Left ventricle myocardium inferior (tissue), 1 donor: ENCODE measurements around the gene EDEM1. TPM values are rescaled to one million over a fixed set of nuclear protein-coding genes. Genes with fewer than 3 reads are reported as not detected.
"Not testable (repeated sequence)": the region's sequence is repeated elsewhere in the genome, so short reads cannot be mapped to it uniquely, and the experiment has no call there.

Experiments
- DNase-seq: peaks from one replicate; pipeline ENCODE4 v3.0.0-alpha.2; 2020
- H3K27ac ChIP-seq: fragments of 200-600 bp; replicated peaks from 2 replicates; pipeline ENCODE4 v1.8.0; 2021
- H3K27me3 ChIP-seq: fragments of 200-600 bp; 2 replicates; pipeline ENCODE4 v1.8.0; 2021; ENCODE audit warnings: low read depth
- H3K36me3 ChIP-seq: fragments of 200-600 bp; 2 replicates; pipeline ENCODE4 v1.8.0; 2021
- H3K4me1 ChIP-seq: fragments of 200-600 bp; 2 replicates; pipeline ENCODE4 v1.8.0; 2021
- H3K4me3 ChIP-seq: fragments of 200-600 bp; 2 replicates; pipeline ENCODE4 v1.8.0; 2021; ENCODE audit warnings: mild to moderate bottlenecking, moderate library complexity
- H3K9me3 ChIP-seq: fragments of 200-600 bp; replicated peaks from 2 replicates; pipeline ENCODE4 v1.8.0; 2021
- intact Hi-C: fragments of 100-400 bp; cut with micrococcal nuclease; formaldehyde crosslinking; loops from one replicate; pipeline ENCODE4 v1.11.0; 2022
- total RNA-seq: library from RNA; stranded (reverse); fragmentation: NEBNext Ultra II Directional; extraction: Animal tissue kit (Norgen Biotek cat#: 25700); gene quantifications from one replicate; pipeline ENCODE4 v1.2.1, GENCODE V29; 2021
- TF ChIP-seq, protein P1 (sequence below): fragments of 200-600 bp; IDR thresholded peaks from 2 replicates; pipeline ENCODE4 v1.8.0; 2021; ENCODE audit warnings: antibody characterized with exemption, mild to moderate bottlenecking, borderline replicate concordance
- donor health status: DM: no; HTN: yes; CAD: no; lungs with severe emphysema.

Gene EDEM1
- total RNA-seq, 1 donor from 2014 or later, result 7.9 TPM

DNA sequence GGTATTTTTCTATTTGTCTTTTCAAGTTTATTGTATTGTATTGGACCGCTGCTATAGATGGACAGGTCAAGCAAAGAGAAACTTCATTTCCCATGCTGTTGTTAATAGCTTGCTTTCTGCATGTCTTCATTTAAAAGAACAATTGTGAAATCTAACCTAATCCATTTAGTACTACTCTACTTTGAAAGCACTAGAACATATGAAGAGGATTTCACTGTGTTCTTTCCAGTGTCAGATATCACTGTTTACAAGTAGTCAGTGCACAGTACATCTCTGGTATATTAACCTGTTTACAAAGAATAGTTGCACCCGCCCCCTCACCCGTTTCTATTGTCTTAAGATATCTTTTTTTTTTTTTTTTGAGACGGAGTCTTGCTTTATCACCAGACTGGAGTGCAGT lies 21.8 kb upstream of the EDEM1 start:
- intact Hi-C loops, result no loop called here
- H3K9me3 ChIP-seq, result no peaks in the 10 kb centered on the region
- H3K4me1 ChIP-seq, result peaks cover 63% of the 10 kb centered on the region
- H3K4me3 ChIP-seq, result no peak overlapping the region
- H3K36me3 ChIP-seq, result peaks cover 4% of the 10 kb centered on the region
- no peak overlapping the region for H3K27ac ChIP-seq
- TF ChIP-seq, protein P1, sequence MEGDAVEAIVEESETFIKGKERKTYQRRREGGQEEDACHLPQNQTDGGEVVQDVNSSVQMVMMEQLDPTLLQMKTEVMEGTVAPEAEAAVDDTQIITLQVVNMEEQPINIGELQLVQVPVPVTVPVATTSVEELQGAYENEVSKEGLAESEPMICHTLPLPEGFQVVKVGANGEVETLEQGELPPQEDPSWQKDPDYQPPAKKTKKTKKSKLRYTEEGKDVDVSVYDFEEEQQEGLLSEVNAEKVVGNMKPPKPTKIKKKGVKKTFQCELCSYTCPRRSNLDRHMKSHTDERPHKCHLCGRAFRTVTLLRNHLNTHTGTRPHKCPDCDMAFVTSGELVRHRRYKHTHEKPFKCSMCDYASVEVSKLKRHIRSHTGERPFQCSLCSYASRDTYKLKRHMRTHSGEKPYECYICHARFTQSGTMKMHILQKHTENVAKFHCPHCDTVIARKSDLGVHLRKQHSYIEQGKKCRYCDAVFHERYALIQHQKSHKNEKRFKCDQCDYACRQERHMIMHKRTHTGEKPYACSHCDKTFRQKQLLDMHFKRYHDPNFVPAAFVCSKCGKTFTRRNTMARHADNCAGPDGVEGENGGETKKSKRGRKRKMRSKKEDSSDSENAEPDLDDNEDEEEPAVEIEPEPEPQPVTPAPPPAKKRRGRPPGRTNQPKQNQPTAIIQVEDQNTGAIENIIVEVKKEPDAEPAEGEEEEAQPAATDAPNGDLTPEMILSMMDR, result no peak
- DNase-seq, result no peak
- H3K27me3 ChIP-seq, result no peaks in the 10 kb centered on the region

DNA sequence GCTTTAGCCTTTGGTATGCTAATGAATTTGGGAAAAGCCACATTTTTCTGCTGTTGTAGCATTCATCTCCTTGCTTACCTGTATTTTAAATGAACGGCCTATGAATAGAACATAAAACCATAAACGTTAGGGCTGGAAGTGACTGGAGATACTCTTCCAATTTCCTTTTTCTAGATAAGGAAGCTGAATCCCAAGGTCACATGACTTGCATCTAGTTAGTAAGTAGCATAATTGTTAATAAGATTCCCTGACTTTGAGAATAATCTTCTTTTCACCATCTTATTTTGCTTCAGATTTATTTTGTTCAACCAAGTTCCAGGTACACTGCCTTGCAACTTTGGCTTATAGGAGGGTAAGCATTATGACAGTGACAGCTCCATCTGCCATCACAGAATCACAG lies 20.7 kb upstream of the EDEM1 start:
- Histone ChIP-seq H3K4me1 (peaks cover 52% of the 10 kb centered on the region), H3K9me3 (no peaks in the 10 kb centered on the region), H3K36me3 (peaks cover 15% of the 10 kb centered on the region), H3K4me3 (no peak overlapping the region), H3K27ac (no peak overlapping the region), H3K27me3 (no peaks in the 10 kb centered on the region)
- TF ChIP-seq, protein P1, result no peak
- DNase-seq, result no peak
- intact Hi-C loops, result no loop called here

- no peak overlapping the region for H3K4me3 ChIP-seq
- peaks cover 24% of the 10 kb centered on the region for H3K36me3 ChIP-seq
- intact Hi-C loops, result no loop called here
- H3K9me3 ChIP-seq, result no peaks in the 10 kb centered on the region
- H3K27me3 ChIP-seq, result no peaks in the 10 kb centered on the region
- H3K27ac ChIP-seq, result no peak overlapping the region
- peaks cover 39% of the 10 kb centered on the region for H3K4me1 ChIP-seq
- no peak for DNase-seq
- TF ChIP-seq, protein P1, result no peak
These were observed 19.4 kb upstream of the EDEM1 start for GRCh38 chr3:5168110-5168509.

- Histone ChIP-seq H3K27me3 (no peaks in the 10 kb centered on the region), H3K36me3 (peaks cover 39% of the 10 kb centered on the region), H3K4me1 (peaks cover 30% of the 10 kb centered on the region), H3K27ac (no peak overlapping the region), H3K4me3 (no peak overlapping the region), H3K9me3 (no peaks in the 10 kb centered on the region)
- intact Hi-C loops, result no loop called here
- no peak for DNase-seq
- TF ChIP-seq, protein P1, result no peak
These were observed 17.7 kb upstream of the EDEM1 start for GRCh38 chr3:5169807-5170206.

GRCh38 chr3:5170975-5171374 lies 16.5 kb upstream of the EDEM1 start:
- Histone ChIP-seq H3K27ac (no peak overlapping the region), H3K36me3 (peaks cover 49% of the 10 kb centered on the region), H3K27me3 (no peaks in the 10 kb centered on the region), H3K4me1 (peaks cover 18% of the 10 kb centered on the region), H3K4me3 (no peak overlapping the region), H3K9me3 (no peaks in the 10 kb centered on the region)
- DNase-seq, result no peak
- TF ChIP-seq, protein P1, result no peak
- intact Hi-C loops, result no loop called here

DNA sequence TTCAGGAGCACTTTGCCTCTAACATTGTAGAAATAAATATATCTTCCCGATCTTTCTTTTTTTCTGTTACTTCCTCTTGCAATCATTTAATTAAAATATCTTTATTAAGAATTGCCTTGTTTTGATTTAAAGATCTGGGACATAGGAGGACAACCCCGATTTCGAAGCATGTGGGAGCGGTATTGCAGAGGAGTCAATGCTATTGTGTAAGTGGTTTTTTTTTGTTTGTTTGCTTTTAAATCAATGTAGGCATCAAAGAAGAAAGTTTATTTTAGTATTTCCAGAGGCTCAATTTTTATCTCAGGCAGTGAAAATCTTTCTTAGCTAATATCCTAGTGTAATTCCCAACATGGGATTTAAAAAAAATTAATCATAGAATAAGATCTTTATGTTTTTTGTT lies 15.5 kb upstream of the EDEM1 start:
- Histone ChIP-seq H3K9me3 (no peaks in the 10 kb centered on the region), H3K27ac (no peak overlapping the region), H3K4me1 (peaks cover 12% of the 10 kb centered on the region), H3K36me3 (peaks cover 60% of the 10 kb centered on the region), H3K4me3 (no peak overlapping the region), H3K27me3 (no peaks in the 10 kb centered on the region)
- TF ChIP-seq, protein P1, result no peak
- no peak for DNase-seq
- intact Hi-C loops, result no loop called here

- DNase-seq, intact Hi-C loops, H3K27me3 ChIP-seq, H3K27ac ChIP-seq, H3K4me3 ChIP-seq, H3K9me3 ChIP-seq: not testable (repeated sequence)
- H3K36me3 ChIP-seq, result peaks cover 76% of the 10 kb centered on the region
- H3K4me1 ChIP-seq, result peaks cover 14% of the 10 kb centered on the region
These were observed 8.5 kb upstream of the EDEM1 start for GRCh38 chr3:5179036-5179435.
